Right ventricle myocardium superior (tissue), 1 donor: ENCODE data around the gene GALC. TPM values are rescaled to one million over a fixed set of nuclear protein-coding genes. Genes with fewer than 3 reads are reported as not detected.

Source experiments
- ATAC-seq: fragments of 200-7000 bp; cut with Tn5 transposase; one replicate; pipeline ENCODE4 v1.9.1; 2020; ENCODE audit warnings: mild to moderate bottlenecking; ENCODE audit not compliant: poor library complexity
- DNase-seq: peaks from one replicate; pipeline ENCODE4 v3.0.0-alpha.2; 2020
- intact Hi-C: fragments of 100-400 bp; cut with DNase I; formaldehyde crosslinking; loops from one replicate; pipeline ENCODE4 v1.11.2; 2022
- total RNA-seq: library from RNA; stranded (reverse); fragmentation: NEBNext Ultra II Directional; extraction: Animal tissue kit (Norgen Biotek cat#: 25700); gene quantifications from one replicate; pipeline ENCODE4 v1.2.1, GENCODE V29; 2021
- donor health status: DM: no; HTN: yes; CAD: no; lungs with severe emphysema.

The GALC gene
- total RNA-seq, 1 donor from 2014 or later, result 12.0 TPM

DNA sequence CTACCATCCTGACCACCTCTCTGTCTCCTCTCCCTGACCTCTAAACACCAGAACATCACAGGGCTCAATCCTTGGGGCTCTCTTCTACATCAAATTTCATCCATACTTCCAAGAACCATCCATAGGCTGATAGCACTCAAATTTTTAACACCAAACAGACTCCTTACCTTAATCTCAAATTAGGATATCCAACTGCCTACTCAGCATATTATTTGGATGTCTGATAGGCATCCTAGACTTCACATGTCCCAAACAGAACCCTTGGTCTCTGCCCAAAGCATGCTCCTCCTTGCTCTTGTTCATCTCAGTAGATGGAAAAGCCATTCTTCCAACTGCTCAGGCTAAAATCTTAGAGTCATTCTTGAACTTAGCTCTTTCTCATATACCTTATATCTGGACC, 91.3 kb downstream of the GALC start:
- no peak for ATAC-seq
- intact Hi-C loops, result no loop called here
- DNase-seq, result no peak

GRCh38 chr14:87901236-87901635, 91.7 kb downstream of the GALC start:
- no peak for ATAC-seq
- intact Hi-C loops, result no loop called here

DNA sequence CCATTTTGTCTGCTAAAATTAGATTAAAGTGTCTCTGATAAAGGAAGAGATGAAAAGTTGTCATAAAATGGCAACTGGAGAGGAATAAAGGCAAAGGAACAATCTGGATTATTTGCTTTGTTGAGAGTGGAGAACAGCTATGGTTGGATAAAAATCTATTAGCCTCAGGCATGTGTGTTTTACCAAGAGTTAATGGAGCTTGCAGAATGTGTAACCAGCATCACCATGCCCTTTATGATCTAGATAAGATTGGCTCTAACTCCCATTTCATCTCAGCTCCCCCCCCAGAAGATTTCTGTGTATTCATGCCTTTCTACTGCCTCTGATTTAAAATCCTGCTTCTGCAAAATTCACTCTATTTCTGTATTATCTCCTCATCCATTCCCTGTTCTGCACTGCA, 93.8 kb downstream of the GALC start:
- intact Hi-C loops, result no loop called here
- ATAC-seq (no peak), DNase-seq (no peak)

More at GRCh38 chr14:87901236-87901635, 91.7 kb downstream of the GALC start:
- DNase-seq, result no peak

DNA sequence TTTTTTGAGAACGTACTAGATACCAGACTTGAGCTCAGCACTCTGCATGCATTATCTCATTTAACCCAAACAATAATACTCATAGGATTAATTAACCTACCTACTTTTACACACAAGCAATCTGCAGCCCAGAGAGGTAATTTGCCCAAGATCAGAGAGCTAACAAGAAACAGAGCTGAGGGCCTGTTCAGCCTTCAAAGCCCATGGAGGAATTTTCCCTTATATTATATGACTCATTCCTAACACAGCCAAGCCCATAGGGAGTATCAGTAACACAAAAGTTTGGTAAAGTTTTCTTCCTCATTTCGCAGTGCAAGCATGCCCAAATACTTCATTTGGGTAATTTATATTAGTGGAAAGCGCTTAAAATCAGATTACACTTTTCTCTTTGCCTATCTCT, 94.7 kb downstream of the GALC start:
- ATAC-seq, result no peak
- no peak for DNase-seq
- intact Hi-C loops, result no loop called here

DNA sequence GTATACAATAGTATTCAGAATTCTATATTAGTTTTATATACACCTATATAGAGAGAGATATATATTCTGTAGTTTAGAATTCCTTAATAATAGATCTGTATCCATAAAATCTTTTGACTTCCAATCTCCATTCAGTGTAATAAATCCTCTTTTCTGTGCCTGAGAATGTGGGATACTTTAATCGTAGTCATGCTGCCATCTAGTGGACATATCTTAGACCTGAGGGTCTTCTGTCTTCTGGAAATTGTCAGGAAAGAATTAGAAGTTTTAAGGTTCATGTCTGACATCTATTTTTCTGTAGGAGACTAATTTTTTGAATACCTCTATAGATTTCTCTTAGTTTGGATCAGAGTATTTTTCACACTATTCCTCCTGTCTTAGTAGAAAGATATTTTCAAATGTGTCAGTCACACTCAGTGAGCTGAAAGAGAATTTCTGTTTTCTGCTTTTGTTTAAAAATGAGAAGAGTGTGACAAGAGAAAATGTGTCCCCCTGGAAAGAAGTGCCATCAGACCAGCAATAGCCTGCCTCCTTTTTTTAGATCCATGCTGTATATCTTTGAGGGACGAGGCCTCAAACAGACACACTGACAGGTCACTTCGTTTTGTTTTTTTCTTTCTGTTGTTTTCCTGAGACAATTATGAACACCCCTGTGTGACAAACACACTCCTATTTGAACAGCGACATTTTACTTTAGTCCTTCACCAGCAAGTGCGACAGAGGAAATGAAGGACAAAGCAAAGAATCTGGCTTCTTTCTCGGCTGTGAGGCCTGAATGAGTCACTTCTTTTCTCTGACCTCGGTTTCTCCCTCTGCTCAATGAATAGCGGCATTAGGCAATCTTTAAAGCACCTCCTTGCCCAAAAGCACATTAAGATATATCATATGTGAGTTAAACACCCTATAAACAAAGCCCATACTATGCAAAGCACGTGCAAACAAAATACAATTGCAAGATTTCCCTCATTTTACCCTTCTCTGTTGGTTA, 96.3 kb downstream of the GALC start:
- ATAC-seq, result no peak
- DNase-seq, result no peak
- intact Hi-C loops, result no loop called here

- no peak for ATAC-seq
- DNase-seq, result no peak
- intact Hi-C loops, result loop anchor here (2.0 kb wide), 1 partner anchor 90 kb away; no protein-coding TSS in a partner anchor
These were observed 98.1 kb downstream of the GALC start for GRCh38 chr14:87894920-87895319.

- DNase-seq (no peak), ATAC-seq (no peak)
- intact Hi-C loops, result no loop called here
These were observed 100.2 kb downstream of the GALC start for GRCh38 chr14:87892763-87893162.

DNA sequence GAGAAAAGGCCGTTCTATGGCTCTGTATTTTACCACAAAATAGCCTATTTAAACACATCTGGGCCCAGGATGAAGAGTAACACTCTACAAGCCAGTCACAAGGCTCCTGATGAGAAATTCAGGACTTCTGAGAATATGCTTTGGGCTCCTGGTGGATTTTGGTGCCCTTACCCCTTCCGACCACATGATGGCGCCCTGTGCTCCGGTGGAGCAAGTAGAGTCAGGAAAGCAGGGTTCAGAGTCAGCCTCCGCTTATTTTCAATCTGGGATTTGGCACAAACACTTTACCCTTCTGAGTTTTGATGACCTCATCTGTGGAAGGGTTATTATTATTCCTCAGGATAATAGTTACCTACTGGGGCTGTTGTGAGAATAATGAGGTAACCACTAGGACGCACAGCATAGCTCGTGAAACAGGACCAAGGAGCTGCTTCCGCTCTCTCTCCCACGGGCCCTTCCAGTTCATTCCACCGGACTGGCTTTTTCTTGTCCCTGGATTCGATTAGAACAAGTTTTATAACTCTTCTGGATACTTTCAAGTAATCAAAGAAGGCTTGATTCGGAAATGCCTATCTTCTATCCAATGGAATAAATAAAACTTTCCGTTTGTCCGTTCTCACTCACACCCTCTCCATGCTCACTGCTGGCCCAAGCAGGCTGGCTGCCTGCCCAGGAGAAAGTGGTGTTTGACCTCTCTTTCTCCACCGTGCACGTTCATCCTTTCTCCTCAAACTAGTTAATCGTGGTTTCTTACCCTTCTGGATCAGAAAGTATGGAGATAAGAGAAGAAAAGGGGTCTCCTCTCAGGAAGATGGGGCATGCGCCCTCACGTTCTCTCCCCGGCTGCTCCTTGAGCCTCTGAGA, 104.6 kb downstream of the GALC start:
- no peak for ATAC-seq
- intact Hi-C loops, result no loop called here
- DNase-seq, result no peak

DNA sequence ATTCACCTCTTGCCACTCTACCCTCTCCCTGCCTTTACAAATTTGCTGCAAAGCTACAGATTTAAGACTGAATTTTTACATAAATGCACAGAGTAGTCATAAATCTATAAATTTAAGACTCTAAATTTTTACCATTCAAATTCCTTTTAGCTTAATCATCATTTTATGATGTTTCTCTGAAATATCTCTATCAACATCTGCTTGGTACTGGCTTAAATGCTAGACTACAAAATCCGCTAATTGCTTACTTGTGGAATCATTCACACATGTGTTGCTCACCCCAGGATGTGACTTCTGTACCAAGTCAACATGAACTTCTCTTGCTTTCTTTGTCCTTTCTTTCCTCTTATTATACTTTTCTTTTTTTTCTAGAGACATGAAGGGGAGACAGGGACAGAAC, 109.2 kb downstream of the GALC start:
- DNase-seq (no peak), ATAC-seq (no peak)
- intact Hi-C loops, result no loop called here

Other genes starting within 250 kb of the GALC start
- 0.38 TPM for gene GPR65, start 12.0 kb upstream of the GALC start, total RNA-seq